Mesendoderm (in vitro differentiated cells): ENCODE data around the gene MRPL27.
"Not testable (repeated sequence)": the region's sequence is repeated elsewhere in the genome, so short reads cannot be mapped to it uniquely, and the experiment has no call there.

ENCODE experiments used
- DNase-seq: peaks from one replicate; pipeline ENCODE4 v3.0.0; 2013
- H2AK5ac ChIP-seq: 2 replicates; pipeline ENCODE4 v1.6.1; 2013; ENCODE audit warnings: low read length, inconsistent platforms
- H2BK120ac ChIP-seq: 2 replicates; pipeline ENCODE4 v1.6.1; 2013; ENCODE audit warnings: low read depth, mild to moderate bottlenecking, low read length, moderate library complexity, mixed read lengths
- H2BK15ac ChIP-seq: replicated peaks from 2 replicates; pipeline ENCODE4 v1.6.1; 2013; ENCODE audit warnings: low read depth, mild to moderate bottlenecking, moderate library complexity
- H2BK5ac ChIP-seq: 2 replicates; pipeline ENCODE4 v1.6.1; 2013; ENCODE audit warnings: low read length, inconsistent platforms
- H3K18ac ChIP-seq: 2 replicates; pipeline ENCODE4 v1.6.1; 2013; ENCODE audit warnings: mild to moderate bottlenecking, low read length, mixed read lengths
- H3K23ac ChIP-seq: one replicate; pipeline ENCODE4 v1.6.1; 2013; ENCODE audit warnings: low read length
- H3K27ac ChIP-seq: 2 replicates; pipeline ENCODE4 v1.5.1; 2013; ENCODE audit warnings: low read depth, mild to moderate bottlenecking, inconsistent platforms, low read length, moderate library complexity
- H3K27me3 ChIP-seq: 2 replicates; pipeline ENCODE4 v1.6.1; 2013; ENCODE audit warnings: low read length, control low read depth, mild to moderate bottlenecking, inconsistent platforms; ENCODE audit not compliant: insufficient read depth, poor library complexity
- H3K36me3 ChIP-seq: 2 replicates; pipeline ENCODE4 v1.6.1; 2013; ENCODE audit warnings: low read length, inconsistent platforms; ENCODE audit not compliant: control insufficient read depth, insufficient read depth
- H3K4ac ChIP-seq: one replicate; pipeline ENCODE4 v1.6.1; 2013; ENCODE audit warnings: low read depth, mild to moderate bottlenecking, low read length, moderate library complexity
- H3K4me1 ChIP-seq: 2 replicates; pipeline ENCODE4 v1.6.1; 2013; ENCODE audit warnings: low read depth, low read length, inconsistent platforms; ENCODE audit not compliant: control insufficient read depth
- H3K4me2 ChIP-seq: 2 replicates; pipeline ENCODE4 v1.6.1; 2013; ENCODE audit warnings: low read length
- H3K4me3 ChIP-seq: 2 replicates; pipeline ENCODE4 v1.5.1; 2013; ENCODE audit warnings: mild to moderate bottlenecking, low read length
- H3K56ac ChIP-seq: one replicate; pipeline ENCODE4 v1.6.1; 2013; ENCODE audit warnings: low read length
- H3K79me1 ChIP-seq: 2 replicates; pipeline ENCODE4 v1.6.1; 2013; ENCODE audit warnings: low read length, inconsistent platforms
- H3K79me2 ChIP-seq: 2 replicates; pipeline ENCODE4 v1.6.1; 2013; ENCODE audit warnings: mild to moderate bottlenecking, low read length; ENCODE audit not compliant: control insufficient read depth, insufficient read depth
- H3K9ac ChIP-seq: 2 replicates; pipeline ENCODE4 v1.6.1; 2013; ENCODE audit warnings: low read length, inconsistent platforms
- H4K5ac ChIP-seq: one replicate; pipeline ENCODE4 v1.6.1; 2013; ENCODE audit warnings: low read length
- H4K8ac ChIP-seq: one replicate; pipeline ENCODE4 v1.6.1; 2013; ENCODE audit warnings: low read depth, mild to moderate bottlenecking, control low read depth, low read length, moderate library complexity
- WGBS: extraction: QIAGEN DNeasy Blood & Tissue Kit; methylation state at CpG from one replicate; pipeline ENCODE4 v1.1.7; 2013; ENCODE audit warnings: low lambda C conversion rate, missing lambda C conversion rate; ENCODE audit not compliant: insufficient coverage; ENCODE audit errors: extremely low coverage; 5-methylcytosine and 5-hydroxymethylcytosine counted together

The MRPL27 gene

DNA sequence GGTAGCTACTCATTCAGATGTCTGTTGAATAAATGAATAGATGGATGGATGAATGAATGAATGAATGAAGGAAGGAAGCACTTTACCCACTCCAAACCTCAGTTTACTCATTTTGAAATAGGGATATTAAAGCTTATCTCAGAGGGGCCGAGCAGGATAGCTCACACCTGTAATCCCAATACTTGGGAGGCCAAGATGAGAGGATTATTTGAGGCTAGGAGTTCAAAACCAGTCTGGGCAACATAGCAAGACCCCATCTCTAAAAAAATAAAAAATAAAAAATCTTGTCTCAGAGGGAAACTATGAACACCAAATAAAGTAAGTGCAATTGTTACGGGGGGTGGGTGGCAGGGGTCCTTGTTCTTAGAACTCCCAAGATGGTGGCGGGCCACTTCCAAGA lies 25.7 kb upstream of the MRPL27 start:
- not testable (repeated sequence) for H3K4me1 ChIP-seq, H2BK15ac ChIP-seq, H3K27ac ChIP-seq, H3K4ac ChIP-seq, DNase-seq, H3K4me2 ChIP-seq, H3K9ac ChIP-seq, H3K4me3 ChIP-seq, H2BK5ac ChIP-seq, H4K5ac ChIP-seq, H3K18ac ChIP-seq, H3K56ac ChIP-seq, H3K27me3 ChIP-seq, H3K36me3 ChIP-seq, H2AK5ac ChIP-seq, H2BK120ac ChIP-seq, H3K23ac ChIP-seq, H4K8ac ChIP-seq
- Histone ChIP-seq H3K79me1 (peaks cover 24% of the 10 kb centered on the region), H3K79me2 (peaks cover 25% of the 10 kb centered on the region)
- WGBS, result no CpG with 5 or more reads among the region's 3 CpGs

DNA sequence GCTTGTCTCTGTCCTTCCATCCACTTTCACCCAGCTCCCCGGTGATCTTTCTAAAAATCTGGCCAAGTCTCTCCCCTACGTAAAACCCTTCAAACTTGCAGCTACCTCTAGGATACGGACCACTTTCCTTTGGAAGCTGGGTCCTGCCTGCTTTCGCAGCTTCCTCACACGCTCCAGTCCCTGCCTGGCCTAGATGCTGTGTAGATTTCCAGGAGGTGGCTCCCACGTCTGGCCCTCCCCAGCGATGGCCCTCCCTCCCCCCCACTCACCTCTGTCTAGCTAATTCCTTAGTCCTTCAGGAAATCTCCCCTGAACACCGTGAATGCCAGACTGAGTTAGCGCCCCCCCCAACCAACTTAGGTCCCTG lies 24.9 kb upstream of the MRPL27 start:
- peak overlapping the region; percentile 92 for H3K56ac ChIP-seq
- WGBS, result no CpG with 5 or more reads among the region's 9 CpGs
- no peak overlapping the region for H2BK5ac ChIP-seq
- no peak overlapping the region for H3K4ac ChIP-seq
- H2BK120ac ChIP-seq, result no peak overlapping the region
- H3K23ac ChIP-seq, result no peak overlapping the region
- peak; percentile 37 for DNase-seq
- H3K9ac ChIP-seq, result peak overlapping the region; percentile 79
- H3K79me2 ChIP-seq, result peaks cover 25% of the 10 kb centered on the region
- H3K4me2 ChIP-seq, result peak overlapping the region; percentile 87
- H2AK5ac ChIP-seq, result no peak overlapping the region
- H3K79me1 ChIP-seq, result peaks cover 26% of the 10 kb centered on the region
- no peak overlapping the region for H2BK15ac ChIP-seq
- H3K27ac ChIP-seq, result no peak overlapping the region
- H3K36me3 ChIP-seq, result peaks cover 14% of the 10 kb centered on the region
- H3K4me3 ChIP-seq, result no peak overlapping the region
- H3K18ac ChIP-seq, result peak overlapping the region; percentile 15
- no peak overlapping the region for H4K8ac ChIP-seq
- H3K27me3 ChIP-seq, result no peaks in the 10 kb centered on the region
- peak overlapping the region; percentile 84 for H4K5ac ChIP-seq
- peaks cover 5% of the 10 kb centered on the region for H3K4me1 ChIP-seq

DNA sequence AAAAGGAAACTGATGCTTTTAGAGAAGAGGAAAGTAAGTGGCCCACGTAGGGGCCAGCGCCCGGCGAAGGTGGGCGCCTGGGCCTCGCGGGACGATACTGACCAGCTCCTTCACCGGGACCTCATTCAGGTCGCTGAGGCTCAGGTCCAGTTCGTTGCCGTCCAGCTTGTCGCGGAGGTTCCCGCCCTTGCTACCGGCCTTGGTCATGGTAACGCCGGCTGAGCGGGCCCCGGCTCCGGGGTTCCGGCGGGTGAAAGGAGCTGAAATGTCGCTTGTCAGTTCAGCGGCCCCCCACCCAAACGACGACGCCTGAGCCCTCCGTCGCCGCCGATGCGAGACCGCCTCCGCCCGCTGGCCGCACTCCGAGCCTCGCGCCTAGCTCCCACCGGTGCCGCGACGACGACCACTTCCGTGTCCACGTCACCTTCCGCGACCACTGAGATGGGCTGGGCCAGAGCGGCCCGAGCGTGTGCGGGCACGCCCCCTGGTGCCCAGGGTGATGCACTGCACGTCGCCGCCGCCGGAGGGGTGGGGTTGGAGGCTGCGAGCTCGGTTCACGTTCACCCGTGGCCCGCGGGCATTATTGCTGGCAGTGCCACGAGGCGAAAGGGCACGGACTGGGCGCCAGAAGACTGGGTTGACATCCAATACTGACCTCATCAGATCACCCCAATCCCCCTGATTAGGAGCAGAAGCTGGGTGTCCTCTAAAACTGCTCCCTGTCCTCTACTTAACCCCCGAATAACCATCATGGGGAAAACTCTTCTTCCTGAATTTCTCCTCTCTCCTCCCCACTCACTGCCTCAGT lies 24.3 kb upstream of the MRPL27 start, which contains the start of gene LRRC59:
Gene LRRC59 (minus strand): TSS at position 413 of the 808 bp plus-strand sequence. CDS start 206 bp downstream, at position 207.
- no peak within 1 kb of the TSS for H3K27ac ChIP-seq
- H3K18ac ChIP-seq, result peak within 1 kb of the TSS; percentile 43
- H3K79me2 ChIP-seq, result peaks cover 25% of the 10 kb centered on the region
- DNase-seq, result peak; percentile 82
- H3K4me2 ChIP-seq, result peak within 1 kb of the TSS; percentile 87
- H2AK5ac ChIP-seq, result no peak within 1 kb of the TSS
- H3K9ac ChIP-seq, result peak within 1 kb of the TSS; percentile 93
- H3K4me3 ChIP-seq, result peak within 1 kb of the TSS; percentile 87
- H3K27me3 ChIP-seq, result no peaks in the 10 kb centered on the region
- peak within 1 kb of the TSS; percentile 94 for H3K56ac ChIP-seq
- no peak within 1 kb of the TSS for H2BK120ac ChIP-seq
- H2BK5ac ChIP-seq, result no peak within 1 kb of the TSS
- peak within 1 kb of the TSS; percentile 84 for H4K5ac ChIP-seq
- peaks cover 5% of the 10 kb centered on the region for H3K4me1 ChIP-seq
- no peak within 1 kb of the TSS for H2BK15ac ChIP-seq
- no CpG with 5 or more reads among the region's 70 CpGs for WGBS
- peak within 1 kb of the TSS; percentile 72 for H3K23ac ChIP-seq
- H3K4ac ChIP-seq, result peak within 1 kb of the TSS; percentile 66
- no peak within 1 kb of the TSS for H4K8ac ChIP-seq
- H3K36me3 ChIP-seq, result peaks cover 19% of the 10 kb centered on the region
- H3K79me1 ChIP-seq, result peaks cover 26% of the 10 kb centered on the region

DNA sequence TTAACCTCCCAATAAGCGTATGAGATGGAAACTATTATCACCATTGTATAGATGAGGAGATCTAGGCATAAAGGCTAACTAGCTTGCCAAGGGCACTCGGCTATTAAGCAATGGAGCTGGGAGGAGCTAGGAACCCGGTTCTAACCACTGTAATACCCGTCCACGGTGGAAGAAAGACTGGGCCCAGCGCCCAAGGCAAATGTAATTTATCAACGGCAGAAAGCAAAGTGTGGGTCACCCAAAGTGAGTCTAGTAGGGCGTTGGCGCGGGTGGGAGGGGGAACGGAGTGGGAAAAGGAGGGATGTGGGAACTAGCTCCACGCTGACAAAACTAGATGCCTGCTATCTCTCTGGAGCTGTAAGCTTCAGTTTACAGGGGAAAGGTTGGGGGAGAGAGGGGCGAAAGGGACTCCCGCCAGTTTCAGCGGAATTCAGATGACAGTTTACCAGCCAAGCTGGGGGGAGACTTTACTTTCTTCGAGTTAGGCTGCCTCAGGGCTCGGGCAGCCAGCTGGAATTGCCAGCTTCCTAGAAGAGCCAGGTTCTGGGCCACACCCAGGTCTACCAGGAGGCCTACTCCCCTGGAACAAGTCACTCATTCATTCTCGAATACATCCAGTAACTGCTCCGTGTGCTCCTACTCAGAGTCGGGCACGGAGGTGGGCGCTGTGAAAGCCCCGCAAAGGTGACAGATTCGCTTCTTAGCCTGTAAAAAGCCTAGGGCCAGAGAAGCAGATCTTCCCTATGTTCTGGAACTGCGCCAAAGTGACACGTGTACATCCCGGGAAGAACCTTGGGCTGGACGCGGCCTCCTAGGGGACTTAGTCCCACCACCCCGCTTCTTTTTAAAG lies 23.5 kb upstream of the MRPL27 start:
- Histone ChIP-seq H3K27ac (no peak overlapping the region), H3K79me2 (peaks cover 25% of the 10 kb centered on the region)
- peak; percentile 38 for DNase-seq

DNA sequence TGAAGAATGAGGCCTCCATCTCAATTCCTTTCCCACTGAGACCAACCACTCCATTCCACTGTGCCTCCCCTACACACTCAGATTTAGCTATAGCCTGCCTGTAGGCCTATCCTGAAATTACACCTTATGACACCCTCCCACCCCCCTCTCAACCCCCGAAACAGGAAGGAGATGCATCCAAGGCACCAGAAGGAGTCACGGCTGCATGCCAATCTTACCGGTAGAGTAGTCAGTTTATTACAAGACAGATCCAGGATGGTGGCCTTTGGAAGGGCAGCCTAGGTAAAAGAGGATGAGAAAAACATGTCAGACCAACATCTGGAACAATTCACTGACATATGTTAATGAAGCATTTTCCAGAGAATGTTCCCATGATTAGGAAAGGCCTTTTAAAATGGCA lies 21.7 kb upstream of the MRPL27 start:
- Histone ChIP-seq H2BK5ac (no peak overlapping the region), H3K79me1 (peaks cover 27% of the 10 kb centered on the region), H3K27me3 (no peaks in the 10 kb centered on the region), H3K18ac (no peak overlapping the region), H3K9ac (no peak overlapping the region), H3K23ac (no peak overlapping the region), H3K79me2 (peaks cover 25% of the 10 kb centered on the region), H3K4me3 (no peak overlapping the region), H3K56ac (no peak overlapping the region), H3K4me1 (peaks cover 5% of the 10 kb centered on the region), H4K5ac (no peak overlapping the region), H3K4ac (no peak overlapping the region), H2BK120ac (no peak overlapping the region), H2BK15ac (no peak overlapping the region), H4K8ac (no peak overlapping the region), H3K27ac (no peak overlapping the region), H2AK5ac (no peak overlapping the region), H3K36me3 (peaks cover 29% of the 10 kb centered on the region), H3K4me2 (no peak overlapping the region)
- DNase-seq, result no peak
- no CpG with 5 or more reads among the region's 3 CpGs for WGBS

More for the DNA sequence above, 23.5 kb upstream of the MRPL27 start:
- H4K8ac ChIP-seq, result no peak overlapping the region
- H3K4me1 ChIP-seq, result peaks cover 5% of the 10 kb centered on the region
- no peak overlapping the region for H3K18ac ChIP-seq
- H3K36me3 ChIP-seq, result peaks cover 23% of the 10 kb centered on the region
- peak overlapping the region; percentile 66 for H3K4ac ChIP-seq
- H3K4me2 ChIP-seq, result peak overlapping the region; percentile 82
- no peaks in the 10 kb centered on the region for H3K27me3 ChIP-seq
- H3K56ac ChIP-seq, result peak overlapping the region; percentile 94
- H2BK15ac ChIP-seq, result no peak overlapping the region
- no peak overlapping the region for H2AK5ac ChIP-seq
- no CpG with 5 or more reads among the region's 30 CpGs for WGBS
- H3K9ac ChIP-seq, result peak overlapping the region; percentile 93
- peak overlapping the region; percentile 72 for H3K23ac ChIP-seq
- no peak overlapping the region for H4K5ac ChIP-seq
- H2BK5ac ChIP-seq, result no peak overlapping the region
- peaks cover 27% of the 10 kb centered on the region for H3K79me1 ChIP-seq
- H2BK120ac ChIP-seq, result no peak overlapping the region
- peak overlapping the region; percentile 87 for H3K4me3 ChIP-seq
